HK-2 (cell line): ENCODE measurements around the gene SRRM4.

Source experiments
- DNase-seq: peaks from one replicate; pipeline ENCODE4 v3.0.0-alpha.2; 2018; ENCODE audit not compliant: unreplicated experiment

The SRRM4 gene

GRCh38 chr12:119122751-119123150 is 141.4 kb downstream of the SRRM4 start:
- DNase-seq: no peak

GRCh38 chr12:119128527-119128926 is 147.2 kb downstream of the SRRM4 start:
- no peak for DNase-seq

- DNase-seq: no peak
Observed at GRCh38 chr12:119129827-119130434, 148.6 kb downstream of the SRRM4 start.

- DNase-seq: no peak
Observed at GRCh38 chr12:119130523-119130922, 149.2 kb downstream of the SRRM4 start.

GRCh38 chr12:119134284-119135072 is 153.1 kb downstream of the SRRM4 start:
- no peak for DNase-seq

GRCh38 chr12:119136811-119137410 is 155.6 kb downstream of the SRRM4 start:
- no peak for DNase-seq

- DNase-seq: no peak
Observed at GRCh38 chr12:119139448-119139847, 158.1 kb downstream of the SRRM4 start.

GRCh38 chr12:119145367-119145766 is 164.0 kb downstream of the SRRM4 start:
- DNase-seq: no peak

GRCh38 chr12:119147847-119148448 is 166.6 kb downstream of the SRRM4 start:
- no peak for DNase-seq

- no peak for DNase-seq
Observed at GRCh38 chr12:119149270-119149669, 167.9 kb downstream of the SRRM4 start.

GRCh38 chr12:119151445-119152026 is 170.2 kb downstream of the SRRM4 start:
- DNase-seq: no peak

- no peak for DNase-seq
Observed at GRCh38 chr12:119153477-119154434, 172.4 kb downstream of the SRRM4 start.

- no peak for DNase-seq
Observed at GRCh38 chr12:119154435-119154818, 173.1 kb downstream of the SRRM4 start.

GRCh38 chr12:119156401-119157044 is 175.2 kb downstream of the SRRM4 start:
- no peak for DNase-seq

- DNase-seq: no peak
Observed at GRCh38 chr12:119157528-119157927, 176.2 kb downstream of the SRRM4 start.

- no peak for DNase-seq
Observed at GRCh38 chr12:119157978-119158377, 176.6 kb downstream of the SRRM4 start.

- DNase-seq: no peak
Observed at GRCh38 chr12:119158402-119158801, 177.1 kb downstream of the SRRM4 start.

GRCh38 chr12:119159844-119160243 is 178.5 kb downstream of the SRRM4 start:
- no peak for DNase-seq

GRCh38 chr12:119167902-119168301 is 186.6 kb downstream of the SRRM4 start:
- no peak for DNase-seq

- no peak for DNase-seq
Observed at GRCh38 chr12:119168721-119169120, 187.4 kb downstream of the SRRM4 start.

- no peak for DNase-seq
Observed at GRCh38 chr12:119169150-119169549, 187.8 kb downstream of the SRRM4 start.
